ENCODE measurements around the gene CPSF4L.
A peak's percentile ranks its signal among the peaks of the same experiment; 100 is the strongest.

The CPSF4L gene

DNA sequence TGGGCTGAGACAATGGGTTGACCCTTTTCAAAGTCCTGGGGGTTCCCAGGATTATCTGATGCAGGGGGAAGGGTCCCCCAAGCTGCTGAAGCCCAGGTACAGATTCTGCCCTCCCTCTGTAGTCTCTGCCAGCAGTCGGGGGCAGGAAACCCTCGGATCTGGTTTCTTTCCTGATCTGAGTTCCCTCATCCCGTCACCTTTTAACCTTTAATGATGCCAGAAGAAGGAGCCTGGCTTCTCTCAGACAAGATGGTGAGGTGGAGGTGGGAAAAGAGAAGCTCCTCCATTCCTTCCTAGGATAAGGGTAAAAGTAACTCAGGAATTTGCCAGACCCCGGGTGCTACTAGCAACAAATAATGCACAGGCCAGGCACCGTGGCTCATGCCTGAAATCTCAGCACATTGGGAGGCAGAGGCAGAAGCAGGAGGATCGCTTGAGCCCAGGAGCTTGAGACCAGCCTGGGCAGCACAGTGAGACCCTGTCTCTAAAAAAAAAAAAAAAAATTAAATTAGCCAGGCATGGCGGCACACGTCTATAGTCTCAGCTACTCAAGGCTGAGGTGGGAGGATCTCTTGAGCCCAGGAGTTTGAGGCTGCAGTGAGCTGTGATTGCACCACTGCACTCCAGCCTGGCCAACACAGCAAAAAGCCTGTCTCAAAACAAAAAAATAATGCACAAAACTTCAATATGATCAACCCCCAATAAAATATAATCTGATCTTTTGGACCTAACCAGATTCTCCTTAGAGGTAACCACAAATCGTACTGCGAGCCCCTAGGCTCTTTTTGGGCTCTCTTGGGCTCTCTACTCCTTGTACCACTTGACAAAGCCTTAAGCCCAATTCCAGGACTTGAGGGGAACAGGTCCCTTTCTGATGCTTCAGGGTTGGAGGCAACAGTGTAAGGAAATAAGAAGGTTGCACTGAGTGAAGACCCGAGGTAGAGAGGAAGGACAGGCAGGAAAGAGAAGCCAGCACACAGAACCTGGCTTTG, 44.5 kb upstream of the CPSF4L start:
- Mint-ChIP-seq H3K27ac (peak overlapping the region; percentile 97), H3K27me3 (ENCODE audit: low read depth, poor library complexity) (peaks cover 3% of the 10 kb centered on the region), H3K36me3 (ENCODE audit: low read depth) (peaks cover 24% of the 10 kb centered on the region), H3K9me3 (no peaks in the 10 kb centered on the region), H3K4me3 (peak overlapping the region; percentile 73), H3K4me1 (peaks cover 64% of the 10 kb centered on the region)
- no peak for DNase-seq
- TF ChIP-seq, protein P1, sequence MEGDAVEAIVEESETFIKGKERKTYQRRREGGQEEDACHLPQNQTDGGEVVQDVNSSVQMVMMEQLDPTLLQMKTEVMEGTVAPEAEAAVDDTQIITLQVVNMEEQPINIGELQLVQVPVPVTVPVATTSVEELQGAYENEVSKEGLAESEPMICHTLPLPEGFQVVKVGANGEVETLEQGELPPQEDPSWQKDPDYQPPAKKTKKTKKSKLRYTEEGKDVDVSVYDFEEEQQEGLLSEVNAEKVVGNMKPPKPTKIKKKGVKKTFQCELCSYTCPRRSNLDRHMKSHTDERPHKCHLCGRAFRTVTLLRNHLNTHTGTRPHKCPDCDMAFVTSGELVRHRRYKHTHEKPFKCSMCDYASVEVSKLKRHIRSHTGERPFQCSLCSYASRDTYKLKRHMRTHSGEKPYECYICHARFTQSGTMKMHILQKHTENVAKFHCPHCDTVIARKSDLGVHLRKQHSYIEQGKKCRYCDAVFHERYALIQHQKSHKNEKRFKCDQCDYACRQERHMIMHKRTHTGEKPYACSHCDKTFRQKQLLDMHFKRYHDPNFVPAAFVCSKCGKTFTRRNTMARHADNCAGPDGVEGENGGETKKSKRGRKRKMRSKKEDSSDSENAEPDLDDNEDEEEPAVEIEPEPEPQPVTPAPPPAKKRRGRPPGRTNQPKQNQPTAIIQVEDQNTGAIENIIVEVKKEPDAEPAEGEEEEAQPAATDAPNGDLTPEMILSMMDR (IDR thresholded peaks at IDR 0.05): no peak

DNA sequence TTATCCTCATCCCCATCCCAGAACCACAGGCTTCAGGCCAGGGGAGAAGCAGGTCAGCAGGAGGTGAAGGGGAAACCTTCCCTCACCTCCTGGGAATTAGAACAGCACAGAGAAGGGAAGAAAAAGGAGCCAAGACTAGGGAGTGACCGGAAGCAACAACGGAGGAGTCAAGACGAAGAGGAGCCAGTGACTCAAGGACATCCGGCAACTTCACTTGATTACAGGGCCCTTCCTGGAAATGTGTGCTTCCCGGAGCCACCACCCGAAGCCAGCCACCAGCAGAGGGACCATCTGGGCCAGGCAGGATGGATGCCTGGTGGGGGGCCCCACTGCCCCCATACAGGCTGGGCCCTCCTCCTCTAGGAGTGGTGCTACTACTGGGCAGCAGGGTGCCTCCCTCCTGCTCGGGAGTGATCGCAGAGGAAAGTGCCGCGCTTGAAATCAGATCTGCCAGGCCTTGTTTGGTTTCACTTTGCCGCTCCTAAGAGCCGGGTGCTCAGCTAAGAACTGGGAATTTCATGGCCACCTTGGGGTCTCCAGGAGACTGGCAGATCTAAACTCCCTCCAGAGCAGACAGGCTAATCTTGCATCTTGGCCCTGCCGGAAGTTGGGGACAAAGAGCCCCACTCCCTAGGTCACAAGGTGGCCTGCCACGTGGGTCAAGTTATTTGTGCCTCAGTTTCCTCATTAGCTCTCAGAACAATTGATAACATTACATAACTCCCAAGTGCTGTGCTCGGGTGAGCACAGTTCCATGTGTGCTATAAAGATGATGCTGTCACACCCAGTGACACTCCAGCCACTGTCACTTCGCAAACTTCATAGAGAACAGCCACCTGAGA, 43.5 kb upstream of the CPSF4L start:
- Mint-ChIP-seq H3K4me1 (peaks cover 65% of the 10 kb centered on the region), H3K27ac (peak overlapping the region; percentile 97), H3K36me3 (ENCODE audit: low read depth) (peaks cover 24% of the 10 kb centered on the region), H3K27me3 (ENCODE audit: low read depth, poor library complexity) (peaks cover 3% of the 10 kb centered on the region), H3K4me3 (peak overlapping the region; percentile 73), H3K9me3 (no peaks in the 10 kb centered on the region)
- TF ChIP-seq, protein P1 (IDR thresholded peaks at IDR 0.05): no peak
- DNase-seq: peak; percentile 51

DNA sequence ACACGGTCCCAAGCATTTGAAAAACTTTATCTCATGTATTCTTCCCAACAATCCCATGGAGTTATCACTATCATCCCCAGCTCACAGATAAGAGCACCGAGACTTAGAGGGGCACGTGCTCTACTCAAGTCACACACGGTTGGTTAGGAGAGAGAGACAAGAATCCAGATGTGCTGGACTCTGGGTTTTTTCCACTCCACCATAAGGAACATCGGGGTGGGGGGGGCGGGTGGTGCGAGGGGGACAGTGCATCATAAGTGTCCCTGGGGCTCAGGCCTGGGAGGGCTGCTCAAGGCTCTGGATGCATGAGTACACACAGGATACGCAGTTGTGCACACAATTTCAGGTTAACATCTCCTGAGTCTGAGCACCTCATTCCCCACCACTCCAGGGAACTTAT, 42.8 kb upstream of the CPSF4L start:
- Mint-ChIP-seq H3K36me3 (ENCODE audit: low read depth) (peaks cover 24% of the 10 kb centered on the region), H3K4me1 (peaks cover 65% of the 10 kb centered on the region), H3K27me3 (ENCODE audit: low read depth, poor library complexity) (peaks cover 2% of the 10 kb centered on the region), H3K27ac (peak overlapping the region; percentile 97), H3K9me3 (no peaks in the 10 kb centered on the region), H3K4me3 (peak overlapping the region; percentile 73)
- TF ChIP-seq, protein P1 (IDR thresholded peaks at IDR 0.05): no peak
- no peak for DNase-seq

DNA sequence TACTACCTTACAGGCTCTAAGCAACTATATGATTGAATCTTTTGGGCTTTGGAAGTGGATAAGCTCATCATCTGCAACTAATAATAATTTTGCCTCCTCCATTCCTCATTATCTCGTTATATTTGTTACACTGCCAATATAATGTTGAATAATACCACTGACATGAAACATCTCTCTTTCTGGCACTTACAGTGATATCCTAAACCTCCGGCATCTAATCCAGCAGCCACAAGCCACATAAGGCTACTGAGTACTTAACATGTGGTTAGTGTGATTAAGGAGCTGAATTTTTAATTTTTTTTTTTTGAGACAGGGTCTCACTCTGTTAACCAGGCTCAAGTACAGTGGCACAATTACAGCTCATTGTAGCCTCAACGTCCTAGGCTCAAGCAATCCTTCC, 40.5 kb upstream of the CPSF4L start:
- no peaks in the 10 kb centered on the region for H3K9me3 Mint-ChIP-seq
- H3K27ac Mint-ChIP-seq: no peak overlapping the region
- TF ChIP-seq, protein P1 (IDR thresholded peaks at IDR 0.05): no peak
- no peak for DNase-seq
- H3K4me1 Mint-ChIP-seq: peaks cover 64% of the 10 kb centered on the region
- peaks cover 27% of the 10 kb centered on the region for H3K36me3 Mint-ChIP-seq (ENCODE audit: low read depth)
- no peak overlapping the region for H3K4me3 Mint-ChIP-seq
- no peaks in the 10 kb centered on the region for H3K27me3 Mint-ChIP-seq (ENCODE audit: low read depth, poor library complexity)

DNA sequence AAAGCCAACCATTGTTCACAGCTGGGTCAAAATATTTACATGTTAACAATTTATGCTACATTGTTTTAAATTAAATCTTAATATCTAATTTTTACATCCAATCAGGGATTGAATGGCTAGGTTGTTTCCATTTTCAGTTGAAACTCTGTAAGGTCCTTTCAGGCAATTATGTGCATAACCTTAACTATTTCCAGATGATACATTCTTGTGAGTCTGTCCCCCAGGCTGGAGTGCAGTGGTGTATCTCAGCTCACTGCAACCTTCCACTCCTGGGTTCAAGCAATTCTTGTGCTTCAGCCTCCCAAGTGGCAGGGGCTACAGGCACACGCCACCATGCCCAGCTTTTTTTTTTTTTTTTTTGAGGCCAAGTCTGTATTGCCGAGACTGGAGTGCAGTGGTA, 39.7 kb upstream of the CPSF4L start:
- Mint-ChIP-seq H3K4me1 (peaks cover 56% of the 10 kb centered on the region), H3K27me3 (ENCODE audit: low read depth, poor library complexity) (no peaks in the 10 kb centered on the region)

More for the DNA sequence above, 39.7 kb upstream of the CPSF4L start:
- Mint-ChIP-seq H3K27ac (no peak overlapping the region), H3K36me3 (ENCODE audit: low read depth) (peaks cover 27% of the 10 kb centered on the region), H3K4me3 (no peak overlapping the region), H3K9me3 (no peaks in the 10 kb centered on the region)
- TF ChIP-seq, protein P1 (IDR thresholded peaks at IDR 0.05): no peak
- DNase-seq: no peak
